ENCODE measurements around the gene LAMA2. TPM values are rescaled to one million over a fixed set of nuclear protein-coding genes. Genes with fewer than 3 reads are reported as not detected.

The LAMA2 gene
- total RNA-seq, 1 experiment from 2014 or later: 0.04 TPM

DNA sequence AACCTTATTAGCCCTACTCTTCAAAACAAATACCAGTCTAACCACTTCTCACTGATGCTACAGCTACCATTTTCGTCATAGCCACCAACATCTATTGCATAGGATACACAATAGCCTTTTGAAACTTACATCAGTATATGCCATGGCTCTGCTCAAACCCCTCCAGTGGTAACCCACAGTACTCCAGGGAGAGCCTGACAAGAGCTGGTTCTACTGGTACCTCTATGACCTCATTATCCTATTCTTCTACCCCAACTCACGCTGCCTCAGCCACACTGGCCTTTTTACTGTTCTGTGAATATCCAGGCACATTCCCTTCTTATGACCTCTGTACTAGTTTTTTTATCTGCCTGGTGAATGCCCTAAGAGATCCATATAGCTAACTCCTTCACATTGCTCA lies 669.5 kb downstream of the LAMA2 start:
- Histone ChIP-seq H3K9ac (ENCODE audit: low read length) (no peak overlapping the region), H3K9me2 (replicated peaks; ENCODE audit: insufficient read depth, low read length) (no peaks in the 10 kb centered on the region), H3K27me3 (ENCODE audit: low read length) (no peaks in the 10 kb centered on the region), H3K4me1 (ENCODE audit: low read length) (no peaks in the 10 kb centered on the region), H2AFZ (ENCODE audit: low read length) (no peak overlapping the region), H3K4me3 (ENCODE audit: low read length) (no peak overlapping the region), H3K36me3 (ENCODE audit: insufficient read depth, low read length) (no peaks in the 10 kb centered on the region), H3K4me2 (ENCODE audit: low read depth, low read length, poor library complexity, severe bottlenecking) (no peak overlapping the region), H3K79me2 (ENCODE audit: low read length) (no peaks in the 10 kb centered on the region), H3K27ac (ENCODE audit: low read length) (no peak overlapping the region), H3K9me3 (ENCODE audit: low read length) (no peaks in the 10 kb centered on the region), H4K20me1 (ENCODE audit: insufficient read depth, low read depth, low read length) (no peaks in the 10 kb centered on the region)
- no peak for DNase-seq

DNA sequence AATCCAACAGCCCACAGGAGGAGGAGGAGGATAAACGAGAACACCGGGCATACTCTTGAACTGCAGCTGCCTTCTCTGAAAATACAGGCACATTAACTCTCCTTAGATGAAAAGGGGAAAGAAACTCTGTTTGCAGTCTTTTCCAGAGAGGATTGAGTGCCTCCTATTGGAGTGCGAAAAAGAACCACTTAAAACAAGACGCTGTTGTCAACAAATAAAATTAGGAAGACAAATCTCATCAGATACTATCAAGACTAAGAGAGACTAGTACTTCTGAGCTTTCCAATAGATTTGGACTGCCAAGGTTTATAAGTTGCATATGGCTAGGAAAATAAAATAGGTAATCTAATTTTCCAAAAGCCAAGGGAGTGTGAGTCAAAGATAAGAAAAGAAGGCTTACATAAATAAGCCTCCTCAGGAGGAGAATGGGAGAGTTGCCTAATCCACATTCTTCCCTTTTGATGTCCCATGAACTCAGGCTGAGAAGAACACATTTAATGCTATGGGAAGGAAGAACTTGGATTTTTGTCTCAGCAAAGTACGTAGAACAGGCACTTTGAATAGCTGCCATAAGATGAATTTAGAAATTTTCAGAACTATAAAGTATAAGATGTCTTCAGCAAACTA lies 672.4 kb downstream of the LAMA2 start:
- no peak for DNase-seq
- H3K9me3 ChIP-seq (ENCODE audit: low read length): no peaks in the 10 kb centered on the region
- H3K9ac ChIP-seq (ENCODE audit: low read length): no peak overlapping the region
- H3K79me2 ChIP-seq (ENCODE audit: low read length): no peaks in the 10 kb centered on the region
- H3K4me1 ChIP-seq (ENCODE audit: low read length): no peaks in the 10 kb centered on the region
- H2AFZ ChIP-seq (ENCODE audit: low read length): no peak overlapping the region
- no peaks in the 10 kb centered on the region for H3K27me3 ChIP-seq (ENCODE audit: low read length)
- H3K4me3 ChIP-seq (ENCODE audit: low read length): no peak overlapping the region
- no peaks in the 10 kb centered on the region for H4K20me1 ChIP-seq (ENCODE audit: insufficient read depth, low read depth, low read length)
- no peak overlapping the region for H3K27ac ChIP-seq (ENCODE audit: low read length)
- H3K36me3 ChIP-seq (ENCODE audit: insufficient read depth, low read length): no peaks in the 10 kb centered on the region
- no peak overlapping the region for H3K4me2 ChIP-seq (ENCODE audit: low read depth, low read length, poor library complexity, severe bottlenecking)
- no peaks in the 10 kb centered on the region for H3K9me2 ChIP-seq (replicated peaks; ENCODE audit: insufficient read depth, low read length)

DNA sequence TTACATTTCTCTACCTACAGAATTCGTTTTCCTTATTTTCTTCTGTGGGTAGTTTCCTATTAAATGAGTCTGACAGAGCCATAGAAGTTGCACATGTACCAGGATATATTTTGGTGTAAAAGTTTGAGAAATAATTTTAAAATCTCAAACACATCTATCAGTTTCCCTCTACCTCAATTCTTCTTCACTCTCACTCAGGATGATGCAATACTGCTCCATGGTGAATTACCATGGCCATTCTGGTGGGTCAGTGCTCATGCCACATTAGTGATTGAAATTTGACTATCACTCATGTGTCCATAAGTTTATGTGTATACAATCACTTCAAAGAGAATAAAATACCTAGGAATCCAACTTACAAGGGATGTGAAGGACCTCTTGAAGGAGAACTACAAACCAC lies 675.3 kb downstream of the LAMA2 start:
- Histone ChIP-seq H3K4me3 (ENCODE audit: low read length) (no peak overlapping the region), H3K4me2 (ENCODE audit: low read depth, low read length, poor library complexity, severe bottlenecking) (no peak overlapping the region), H3K27ac (ENCODE audit: low read length) (no peak overlapping the region), H3K79me2 (ENCODE audit: low read length) (no peaks in the 10 kb centered on the region), H3K9me3 (ENCODE audit: low read length) (no peaks in the 10 kb centered on the region), H3K4me1 (ENCODE audit: low read length) (no peaks in the 10 kb centered on the region), H3K9ac (ENCODE audit: low read length) (no peak overlapping the region), H2AFZ (ENCODE audit: low read length) (no peak overlapping the region), H3K27me3 (ENCODE audit: low read length) (no peaks in the 10 kb centered on the region), H3K9me2 (replicated peaks; ENCODE audit: insufficient read depth, low read length) (no peaks in the 10 kb centered on the region), H4K20me1 (ENCODE audit: insufficient read depth, low read depth, low read length) (no peaks in the 10 kb centered on the region), H3K36me3 (ENCODE audit: insufficient read depth, low read length) (no peaks in the 10 kb centered on the region)
- DNase-seq: no peak

DNA sequence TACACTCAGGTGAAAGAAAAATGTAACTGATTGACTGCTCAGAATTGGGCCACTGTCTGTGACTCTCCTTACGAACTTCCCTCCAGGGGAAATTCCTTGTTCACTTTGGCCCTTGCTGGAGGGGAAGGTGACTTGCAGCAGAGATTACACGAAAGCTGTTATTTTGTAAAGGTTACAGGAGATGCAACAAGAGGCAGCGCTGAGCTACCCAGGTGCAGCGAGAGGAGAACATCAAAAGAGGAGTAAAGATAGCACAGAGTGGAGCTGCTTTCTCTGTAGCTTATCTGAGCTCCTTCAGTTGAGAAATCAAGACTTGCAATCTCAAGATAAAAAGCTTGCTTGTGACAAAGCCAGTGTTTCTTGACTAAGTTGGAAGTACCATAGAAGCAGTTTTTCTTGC lies 682.4 kb downstream of the LAMA2 start:
- no peak overlapping the region for H3K27ac ChIP-seq (ENCODE audit: low read length)
- H3K36me3 ChIP-seq (ENCODE audit: insufficient read depth, low read length): no peaks in the 10 kb centered on the region
- no peak overlapping the region for H3K4me3 ChIP-seq (ENCODE audit: low read length)
- no peaks in the 10 kb centered on the region for H3K9me2 ChIP-seq (replicated peaks; ENCODE audit: insufficient read depth, low read length)
- no peak for DNase-seq
- no peak overlapping the region for H2AFZ ChIP-seq (ENCODE audit: low read length)
- H3K79me2 ChIP-seq (ENCODE audit: low read length): no peaks in the 10 kb centered on the region
- no peaks in the 10 kb centered on the region for H3K27me3 ChIP-seq (ENCODE audit: low read length)
- H3K4me1 ChIP-seq (ENCODE audit: low read length): no peaks in the 10 kb centered on the region
- H3K9me3 ChIP-seq (ENCODE audit: low read length): no peaks in the 10 kb centered on the region
- H3K4me2 ChIP-seq (ENCODE audit: low read depth, low read length, poor library complexity, severe bottlenecking): no peak overlapping the region
- H4K20me1 ChIP-seq (ENCODE audit: insufficient read depth, low read depth, low read length): no peaks in the 10 kb centered on the region
- no peak overlapping the region for H3K9ac ChIP-seq (ENCODE audit: low read length)

DNA sequence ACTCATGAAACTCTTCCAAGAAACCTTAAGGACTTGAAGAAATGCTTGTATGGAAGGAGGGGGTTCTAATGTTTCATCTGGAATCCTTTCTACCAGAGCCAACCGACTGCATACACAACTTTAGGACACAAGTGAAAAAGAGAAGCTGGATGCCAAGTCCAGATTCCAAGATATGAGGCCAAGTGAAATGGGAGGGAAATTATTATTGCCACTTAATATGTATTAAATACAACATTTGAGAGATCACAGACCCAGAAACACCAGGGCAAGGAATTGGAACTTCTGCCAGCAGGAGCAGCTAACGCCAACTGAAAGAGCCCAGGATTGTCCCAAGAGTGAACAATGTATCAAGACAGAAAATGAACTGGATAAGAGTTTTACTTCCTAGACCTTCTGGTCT lies 682.9 kb downstream of the LAMA2 start:
- Histone ChIP-seq H3K79me2 (ENCODE audit: low read length) (no peaks in the 10 kb centered on the region), H3K27me3 (ENCODE audit: low read length) (no peaks in the 10 kb centered on the region), H3K4me3 (ENCODE audit: low read length) (no peak overlapping the region), H3K9me2 (replicated peaks; ENCODE audit: insufficient read depth, low read length) (no peaks in the 10 kb centered on the region), H4K20me1 (ENCODE audit: insufficient read depth, low read depth, low read length) (no peaks in the 10 kb centered on the region), H3K9me3 (ENCODE audit: low read length) (no peaks in the 10 kb centered on the region), H3K4me2 (ENCODE audit: low read depth, low read length, poor library complexity, severe bottlenecking) (no peak overlapping the region), H3K27ac (ENCODE audit: low read length) (no peak overlapping the region), H3K36me3 (ENCODE audit: insufficient read depth, low read length) (no peaks in the 10 kb centered on the region), H3K4me1 (ENCODE audit: low read length) (no peaks in the 10 kb centered on the region), H2AFZ (ENCODE audit: low read length) (no peak overlapping the region), H3K9ac (ENCODE audit: low read length) (no peak overlapping the region)
- no peak for DNase-seq

Small RNA genes within 50 kb of the gene (small RNA-seq; reads per million reads assigned to genes)
- gene RNU6-861P: not detected
